ENCODE data around the gene CELF2. TPM values are rescaled to one million over a fixed set of nuclear protein-coding genes. Genes with fewer than 3 reads are reported as not detected.
A peak's percentile ranks its signal among the peaks of the same experiment; 100 is the strongest.

Gene CELF2
- total and polyA plus RNA-seq, 2 donors from 2014 or later = 1.7 to 39.2 TPM

DNA sequence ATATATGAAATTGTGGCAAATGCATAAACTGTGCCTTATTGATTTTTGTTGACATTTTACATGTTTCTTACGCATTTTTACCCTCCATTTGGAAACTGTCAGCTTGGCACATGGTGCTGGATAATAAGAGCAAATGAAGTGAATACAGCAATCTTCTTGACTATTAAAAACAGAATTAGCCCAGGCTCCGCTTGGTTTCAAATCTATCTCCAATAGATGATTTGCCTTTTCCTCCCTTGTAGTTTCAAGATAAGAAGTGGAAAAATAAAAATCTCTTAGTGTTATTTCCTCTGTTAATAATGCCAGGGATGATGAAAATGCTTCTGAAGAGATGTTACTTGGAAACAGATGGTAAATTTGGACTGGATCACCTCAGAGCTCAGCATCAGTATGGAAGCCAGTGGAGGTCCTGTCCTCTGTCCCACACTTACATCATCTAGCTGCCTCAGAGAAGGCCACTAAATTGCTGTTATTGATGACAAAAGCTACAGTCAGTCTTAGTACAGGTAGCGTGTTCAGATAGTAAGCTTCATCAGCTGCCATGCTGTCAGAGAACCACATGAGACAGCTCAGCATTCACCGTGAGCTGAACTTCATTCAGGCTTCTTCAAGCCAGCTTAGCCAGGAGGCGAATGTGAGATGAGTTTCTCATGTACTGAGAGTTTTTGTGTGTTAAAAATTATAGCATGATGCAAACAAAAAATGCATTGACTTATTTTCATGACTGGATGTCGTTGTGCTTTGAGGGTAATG lies 246.8 kb downstream of the CELF2 start:
- intact Hi-C loops (cut with DNase I) = no loop called here
- H3K9ac ChIP-seq (ENCODE audit: low read length in 3 of 3) = no peak overlapping the region
- H3K36me3 ChIP-seq (ENCODE audit: control insufficient read depth in 2 of 3, insufficient read depth in 3 of 3, low read length in 3 of 3) = no peaks in the 10 kb centered on the region
- FAIRE-seq (no peak), DNase-seq (no peak)
- peaks cover under 1% of the 10 kb centered on the region for H3K27me3 ChIP-seq (ENCODE audit: control insufficient read depth, insufficient read depth, low read length)
- no peak overlapping the region for H3K4me3 ChIP-seq (ENCODE audit: low read length in 3 of 3)
- H3K9me3 ChIP-seq (ENCODE audit: control insufficient read depth in 2 of 3, insufficient read depth in 1 of 3, low read length in 3 of 3) = no peaks in the 10 kb centered on the region
- no peaks in the 10 kb centered on the region for H3K4me1 ChIP-seq (ENCODE audit: control insufficient read depth in 2 of 3, insufficient read depth in 2 of 3, low read depth in 1 of 3, low read length in 3 of 3)
- TF ChIP-seq, protein P1, sequence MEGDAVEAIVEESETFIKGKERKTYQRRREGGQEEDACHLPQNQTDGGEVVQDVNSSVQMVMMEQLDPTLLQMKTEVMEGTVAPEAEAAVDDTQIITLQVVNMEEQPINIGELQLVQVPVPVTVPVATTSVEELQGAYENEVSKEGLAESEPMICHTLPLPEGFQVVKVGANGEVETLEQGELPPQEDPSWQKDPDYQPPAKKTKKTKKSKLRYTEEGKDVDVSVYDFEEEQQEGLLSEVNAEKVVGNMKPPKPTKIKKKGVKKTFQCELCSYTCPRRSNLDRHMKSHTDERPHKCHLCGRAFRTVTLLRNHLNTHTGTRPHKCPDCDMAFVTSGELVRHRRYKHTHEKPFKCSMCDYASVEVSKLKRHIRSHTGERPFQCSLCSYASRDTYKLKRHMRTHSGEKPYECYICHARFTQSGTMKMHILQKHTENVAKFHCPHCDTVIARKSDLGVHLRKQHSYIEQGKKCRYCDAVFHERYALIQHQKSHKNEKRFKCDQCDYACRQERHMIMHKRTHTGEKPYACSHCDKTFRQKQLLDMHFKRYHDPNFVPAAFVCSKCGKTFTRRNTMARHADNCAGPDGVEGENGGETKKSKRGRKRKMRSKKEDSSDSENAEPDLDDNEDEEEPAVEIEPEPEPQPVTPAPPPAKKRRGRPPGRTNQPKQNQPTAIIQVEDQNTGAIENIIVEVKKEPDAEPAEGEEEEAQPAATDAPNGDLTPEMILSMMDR (IDR thresholded peaks at IDR 0.05; ENCODE audit: borderline replicate concordance, extremely low read depth, insufficient read depth) = no peak
- no peak overlapping the region for H3K27ac ChIP-seq (ENCODE audit: low read depth in 2 of 2, low read length in 2 of 2)

DNA sequence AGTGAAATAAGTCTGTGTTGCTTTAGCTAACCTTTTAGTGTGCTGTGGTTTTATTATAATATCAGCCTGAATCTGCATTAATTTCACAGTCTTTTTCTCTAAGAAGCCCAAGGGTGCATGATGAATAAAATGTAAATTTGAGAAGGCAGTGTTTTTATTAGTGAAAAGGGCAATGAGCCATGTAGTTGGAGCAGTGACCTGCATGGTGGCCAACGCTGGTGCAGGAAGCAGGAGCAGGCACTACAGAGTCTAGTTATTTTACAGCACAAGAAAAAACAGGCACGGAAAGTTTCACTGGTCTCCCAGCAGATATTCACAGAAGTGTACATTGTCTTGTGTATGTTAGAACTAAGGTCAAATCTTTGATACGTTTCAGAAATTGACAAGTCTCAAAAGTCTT lies 247.8 kb downstream of the CELF2 start:
- Histone ChIP-seq H3K27ac (ENCODE audit: low read depth in 2 of 2, low read length in 2 of 2) (no peak overlapping the region), H3K4me3 (ENCODE audit: low read length in 3 of 3) (no peak overlapping the region), H3K9ac (ENCODE audit: low read length in 3 of 3) (no peak overlapping the region), H3K27me3 (ENCODE audit: control insufficient read depth, insufficient read depth, low read length) (peaks cover 5% of the 10 kb centered on the region), H3K9me3 (ENCODE audit: control insufficient read depth in 2 of 3, insufficient read depth in 1 of 3, low read length in 3 of 3) (no peaks in the 10 kb centered on the region), H3K36me3 (ENCODE audit: control insufficient read depth in 2 of 3, insufficient read depth in 3 of 3, low read length in 3 of 3) (no peaks in the 10 kb centered on the region), H3K4me1 (ENCODE audit: control insufficient read depth in 2 of 3, insufficient read depth in 2 of 3, low read depth in 1 of 3, low read length in 3 of 3) (no peaks in the 10 kb centered on the region)
- TF ChIP-seq, protein P1 (IDR thresholded peaks at IDR 0.05; ENCODE audit: borderline replicate concordance, extremely low read depth, insufficient read depth) = no peak
- FAIRE-seq = no peak
- intact Hi-C loops (cut with DNase I) = no loop called here
- peak in 3 of 5 donors; percentile 33 to 56 (median 56) for DNase-seq

DNA sequence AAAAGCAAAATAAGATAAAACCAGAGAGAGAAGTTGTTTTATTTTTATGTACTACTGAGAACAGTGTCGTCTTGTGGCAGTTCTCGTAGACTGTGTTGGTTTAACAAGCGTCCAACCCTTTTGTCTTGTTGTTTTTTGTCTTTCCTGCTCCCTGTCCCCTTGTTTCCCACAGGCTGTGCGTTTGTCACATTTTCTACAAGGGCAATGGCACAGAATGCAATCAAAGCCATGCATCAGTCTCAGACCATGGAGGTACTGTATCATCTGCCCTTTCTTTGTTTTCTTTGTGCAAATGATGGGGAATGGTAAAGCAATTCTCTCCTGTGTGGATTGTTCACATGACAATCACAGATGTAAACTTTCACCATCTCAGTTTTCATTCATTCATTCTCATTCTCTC lies 248.8 kb downstream of the CELF2 start:
- no peak overlapping the region for H3K27ac ChIP-seq (ENCODE audit: low read depth in 2 of 2, low read length in 2 of 2)
- intact Hi-C loops (cut with DNase I) = no loop called here
- no peak overlapping the region for H3K4me3 ChIP-seq (ENCODE audit: low read length in 3 of 3)
- FAIRE-seq = no peak
- H3K27me3 ChIP-seq (ENCODE audit: control insufficient read depth, insufficient read depth, low read length) = peaks cover 5% of the 10 kb centered on the region
- no peaks in the 10 kb centered on the region for H3K9me3 ChIP-seq (ENCODE audit: control insufficient read depth in 2 of 3, insufficient read depth in 1 of 3, low read length in 3 of 3)
- DNase-seq = peak in 2 of 5 donors; percentile 30 to 34
- TF ChIP-seq, protein P1 (IDR thresholded peaks at IDR 0.05; ENCODE audit: borderline replicate concordance, extremely low read depth, insufficient read depth) = no peak
- no peaks in the 10 kb centered on the region for H3K36me3 ChIP-seq (ENCODE audit: control insufficient read depth in 2 of 3, insufficient read depth in 3 of 3, low read length in 3 of 3)
- H3K9ac ChIP-seq (ENCODE audit: low read length in 3 of 3) = no peak overlapping the region
- H3K4me1 ChIP-seq (ENCODE audit: control insufficient read depth in 2 of 3, insufficient read depth in 2 of 3, low read depth in 1 of 3, low read length in 3 of 3) = no peaks in the 10 kb centered on the region

Measured in kidney (tissue), 14 donors.